Fibroblast of villous mesenchyme (primary cell): ENCODE results near the gene OR8D4. TPM values are rescaled to one million over a fixed set of nuclear protein-coding genes. Genes with fewer than 3 reads are reported as not detected.

Experiments used
- DNase-seq: peaks from one replicate; pipeline ENCODE4 v3.0.0-alpha.2; 2010; ENCODE audit warnings: low read depth
- H3K4me3 ChIP-seq: 2 replicates; pipeline ENCODE4 v1.5.1; 2011; ENCODE audit warnings: low read depth, mild to moderate bottlenecking, low read length
- total RNA-seq: library from RNA; depleted of rRNA; stranded (reverse); fragments of >200 nt; gene quantifications from 2 replicates; pipeline ENCODE4 v1.2.3, GENCODE V29; 2012
- TF ChIP-seq, protein P1 (sequence below): IDR thresholded peaks from 2 replicates; pipeline ENCODE4 v1.5.1; 2012; ENCODE audit warnings: low read depth, mild to moderate bottlenecking, low read length; ENCODE audit not compliant: insufficient read depth

Gene OR8D4
- total RNA-seq, 1 donor = not detected

DNA sequence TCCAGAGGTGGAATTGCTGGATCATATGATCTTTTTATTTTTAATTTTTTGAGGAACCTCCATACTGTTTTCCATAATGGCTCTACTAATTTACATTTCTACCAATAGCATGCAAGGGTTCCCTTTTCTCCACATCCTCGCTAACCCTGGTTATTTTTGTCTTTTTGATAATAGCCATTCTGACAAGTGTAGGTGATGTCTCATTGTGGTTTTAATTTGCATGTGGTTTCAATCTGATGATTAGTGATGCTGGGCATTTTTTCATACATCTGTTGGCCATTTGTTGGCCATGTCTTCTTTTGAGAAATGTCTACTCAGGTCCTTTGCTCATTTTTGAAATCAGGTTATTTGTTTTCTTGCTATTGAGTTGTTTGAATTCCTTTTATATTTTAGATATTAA, 22.1 kb downstream of the OR8D4 start:
- H3K4me3 ChIP-seq = no peak overlapping the region
- TF ChIP-seq, protein P1, sequence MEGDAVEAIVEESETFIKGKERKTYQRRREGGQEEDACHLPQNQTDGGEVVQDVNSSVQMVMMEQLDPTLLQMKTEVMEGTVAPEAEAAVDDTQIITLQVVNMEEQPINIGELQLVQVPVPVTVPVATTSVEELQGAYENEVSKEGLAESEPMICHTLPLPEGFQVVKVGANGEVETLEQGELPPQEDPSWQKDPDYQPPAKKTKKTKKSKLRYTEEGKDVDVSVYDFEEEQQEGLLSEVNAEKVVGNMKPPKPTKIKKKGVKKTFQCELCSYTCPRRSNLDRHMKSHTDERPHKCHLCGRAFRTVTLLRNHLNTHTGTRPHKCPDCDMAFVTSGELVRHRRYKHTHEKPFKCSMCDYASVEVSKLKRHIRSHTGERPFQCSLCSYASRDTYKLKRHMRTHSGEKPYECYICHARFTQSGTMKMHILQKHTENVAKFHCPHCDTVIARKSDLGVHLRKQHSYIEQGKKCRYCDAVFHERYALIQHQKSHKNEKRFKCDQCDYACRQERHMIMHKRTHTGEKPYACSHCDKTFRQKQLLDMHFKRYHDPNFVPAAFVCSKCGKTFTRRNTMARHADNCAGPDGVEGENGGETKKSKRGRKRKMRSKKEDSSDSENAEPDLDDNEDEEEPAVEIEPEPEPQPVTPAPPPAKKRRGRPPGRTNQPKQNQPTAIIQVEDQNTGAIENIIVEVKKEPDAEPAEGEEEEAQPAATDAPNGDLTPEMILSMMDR = no peak
- DNase-seq = no peak

DNA sequence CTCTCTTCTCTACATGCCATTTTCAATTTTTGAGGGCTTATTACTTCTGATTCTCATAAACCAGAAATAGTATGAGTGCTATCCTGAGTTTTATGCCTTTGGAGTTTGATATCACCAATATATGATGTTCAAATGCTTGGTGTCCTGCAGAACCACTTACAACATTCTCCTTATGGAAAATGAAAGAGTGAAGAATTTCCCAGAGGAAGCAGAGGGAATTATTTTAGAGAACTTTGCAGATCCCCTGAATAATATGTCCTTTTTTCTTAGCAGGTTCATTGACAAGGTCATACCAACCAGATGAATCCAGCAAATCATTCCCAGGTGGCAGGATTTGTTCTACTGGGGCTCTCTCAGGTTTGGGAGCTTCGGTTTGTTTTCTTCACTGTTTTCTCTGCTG, 37.4 kb downstream of the OR8D4 start, which contains the start of gene OR4D5:
Gene OR4D5 (plus strand): TSS at position 301 of the 400 bp plus-strand sequence. CDS start 0 bp downstream, at position 301.
- no peak within 1 kb of the TSS for H3K4me3 ChIP-seq

DNA sequence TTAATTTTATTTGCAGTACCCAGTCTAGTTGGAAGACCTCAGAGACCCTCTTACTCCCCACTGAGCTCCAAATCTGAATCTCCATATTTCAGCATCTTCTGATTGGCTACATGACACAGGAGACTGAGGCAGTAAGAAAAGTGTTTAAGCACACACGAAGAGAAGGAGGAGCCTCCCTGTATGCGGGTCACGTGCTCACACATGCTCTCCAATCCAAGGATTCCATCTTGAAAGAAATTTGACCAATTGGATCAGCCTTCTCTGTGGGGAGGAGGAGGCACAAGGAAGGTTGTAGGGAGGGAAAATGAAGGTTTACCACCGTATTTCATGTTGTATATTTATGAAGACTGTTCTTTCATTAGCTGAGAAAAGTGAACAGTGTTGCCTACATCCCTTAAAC, 40.4 kb downstream of the OR8D4 start:
- DNase-seq = no peak
- TF ChIP-seq, protein P1 = no peak
- no peak overlapping the region for H3K4me3 ChIP-seq

More for the DNA sequence above, 37.4 kb downstream of the OR8D4 start, which contains the start of gene OR4D5:
- TF ChIP-seq, protein P1 = no peak
- no peak for DNase-seq

DNA sequence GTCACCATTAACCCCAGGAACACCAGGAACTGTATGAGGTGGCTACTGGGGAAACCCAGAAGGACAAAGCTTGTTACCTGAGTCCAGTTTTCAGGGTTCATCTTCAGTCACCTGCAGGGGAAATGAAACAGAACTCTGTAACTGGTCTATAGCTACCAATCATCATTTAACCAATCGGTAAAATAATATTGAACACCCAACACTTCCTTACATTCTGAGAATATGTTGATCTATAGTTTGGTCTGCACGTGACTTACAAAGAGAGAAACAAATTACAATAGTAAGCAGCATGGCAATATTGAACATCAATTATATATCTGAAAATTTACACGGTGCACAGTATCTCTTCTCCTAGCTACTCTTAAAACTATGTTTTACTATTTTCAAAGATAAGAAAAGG, 41.8 kb downstream of the OR8D4 start, which contains the start of gene OR6T1:
Gene OR6T1 (minus strand): TSS at position 101 of the 400 bp plus-strand sequence. CDS start 0 bp downstream, at position 101.
- TF ChIP-seq, protein P1 = no peak
- DNase-seq = no peak
- no peak within 1 kb of the TSS for H3K4me3 ChIP-seq

DNA sequence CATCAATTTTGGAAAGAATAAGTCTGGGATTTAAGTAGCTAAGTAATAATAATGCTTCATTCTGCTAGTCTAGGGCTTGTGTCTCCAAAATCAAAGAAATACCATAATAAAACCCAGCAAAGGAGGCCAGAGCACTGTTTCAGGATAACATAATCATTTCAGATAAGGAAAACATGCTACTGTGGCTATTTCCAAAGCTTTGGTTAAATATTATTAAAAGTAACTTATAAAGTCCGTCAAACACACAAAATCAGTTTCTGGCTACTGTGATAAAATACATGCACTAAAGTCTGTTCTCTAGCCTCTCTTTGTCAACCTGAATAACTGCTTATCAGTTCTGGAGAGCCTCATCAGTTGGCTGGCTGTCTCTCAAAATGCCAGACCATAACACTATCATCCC, 43.2 kb downstream of the OR8D4 start:
- no peak overlapping the region for H3K4me3 ChIP-seq
- DNase-seq = no peak
- TF ChIP-seq, protein P1 = no peak

DNA sequence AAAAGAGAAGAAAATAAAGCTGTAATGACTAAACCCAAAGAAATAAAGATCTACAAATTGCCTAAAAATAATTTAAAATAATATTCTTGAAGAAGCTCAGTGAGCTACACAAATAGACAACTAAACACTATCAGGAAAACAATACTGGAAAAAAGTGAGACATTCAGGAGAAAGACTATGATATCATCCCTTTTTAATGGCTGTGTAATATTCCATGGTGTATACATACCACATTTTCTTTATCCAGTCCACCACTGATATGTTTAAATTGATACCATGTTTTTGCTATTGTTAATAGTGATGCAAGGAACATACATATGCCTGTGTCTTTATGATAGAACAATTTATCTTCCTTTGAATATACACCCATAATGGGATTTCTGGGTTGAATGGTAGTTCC, 54.8 kb downstream of the OR8D4 start:
- TF ChIP-seq, protein P1 = no peak
- H3K4me3 ChIP-seq = no peak overlapping the region
- DNase-seq = no peak

Other genes with a start within 250 kb of the OR8D4 start
- under 0.01 and 0.43 TPM in 2 replicates for gene SCN3B, start 247.5 kb upstream of the OR8D4 start, total RNA-seq
- gene ZNF202, start 160.5 kb upstream of the OR8D4 start, total RNA-seq = 6.0 and 6.4 TPM in 2 replicates
- not detected in 2 replicates for gene OR6X1, start 147.6 kb upstream of the OR8D4 start, total RNA-seq
- not detected in 2 replicates for gene OR6M1, start 95.8 kb upstream of the OR8D4 start, total RNA-seq
- gene TMEM225, start 16.5 kb upstream of the OR8D4 start, total RNA-seq = not detected in 2 replicates
- not detected in 2 replicates for gene OR4D5, start 37.5 kb downstream of the OR8D4 start, total RNA-seq
- not detected in 2 replicates for gene OR6T1, start 41.7 kb downstream of the OR8D4 start, total RNA-seq
- not detected in 2 replicates for gene OR10S1, start 75.6 kb downstream of the OR8D4 start, total RNA-seq
- not detected in 2 replicates for gene OR10G6, start 93.0 kb downstream of the OR8D4 start, total RNA-seq
- gene OR10G4, start 110.8 kb downstream of the OR8D4 start, total RNA-seq = not detected in 2 replicates
- not detected in 2 replicates for gene OR10G9, start 120.8 kb downstream of the OR8D4 start, total RNA-seq
- not detected in 2 replicates for gene OR10G8, start 124.6 kb downstream of the OR8D4 start, total RNA-seq
- gene OR10G7, start 139.2 kb downstream of the OR8D4 start, total RNA-seq = not detected in 2 replicates
- gene VWA5A, start 213.3 kb downstream of the OR8D4 start, total RNA-seq = 6.5 and 12.2 TPM in 2 replicates